ENCODE measurements around the gene FBXL5. TPM values are rescaled to one million over a fixed set of nuclear protein-coding genes. Genes with fewer than 3 reads are reported as not detected.

FBXL5 gene
- total RNA-seq, 1 experiment from 2014 or later = 59.7 TPM

- TF ChIP-seq EZH2 (IDR thresholded peaks at IDR 0.05; ENCODE audit: borderline replicate concordance, low read depth, low read length, poor library complexity, severe bottlenecking) = no peak
- TF ChIP-seq, protein P1, sequence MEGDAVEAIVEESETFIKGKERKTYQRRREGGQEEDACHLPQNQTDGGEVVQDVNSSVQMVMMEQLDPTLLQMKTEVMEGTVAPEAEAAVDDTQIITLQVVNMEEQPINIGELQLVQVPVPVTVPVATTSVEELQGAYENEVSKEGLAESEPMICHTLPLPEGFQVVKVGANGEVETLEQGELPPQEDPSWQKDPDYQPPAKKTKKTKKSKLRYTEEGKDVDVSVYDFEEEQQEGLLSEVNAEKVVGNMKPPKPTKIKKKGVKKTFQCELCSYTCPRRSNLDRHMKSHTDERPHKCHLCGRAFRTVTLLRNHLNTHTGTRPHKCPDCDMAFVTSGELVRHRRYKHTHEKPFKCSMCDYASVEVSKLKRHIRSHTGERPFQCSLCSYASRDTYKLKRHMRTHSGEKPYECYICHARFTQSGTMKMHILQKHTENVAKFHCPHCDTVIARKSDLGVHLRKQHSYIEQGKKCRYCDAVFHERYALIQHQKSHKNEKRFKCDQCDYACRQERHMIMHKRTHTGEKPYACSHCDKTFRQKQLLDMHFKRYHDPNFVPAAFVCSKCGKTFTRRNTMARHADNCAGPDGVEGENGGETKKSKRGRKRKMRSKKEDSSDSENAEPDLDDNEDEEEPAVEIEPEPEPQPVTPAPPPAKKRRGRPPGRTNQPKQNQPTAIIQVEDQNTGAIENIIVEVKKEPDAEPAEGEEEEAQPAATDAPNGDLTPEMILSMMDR (conservative IDR thresholded peaks at IDR 0.05; ENCODE audit: low read depth, low read length) = no peak
- Histone ChIP-seq H3K27me3 (replicated peaks; ENCODE audit: insufficient read depth, low read depth, low read length, poor library complexity) (no peaks in the 10 kb centered on the region), H3K4me3 (ENCODE audit: low read depth, low read length, poor library complexity, severe bottlenecking) (no peak overlapping the region), H3K27ac (ENCODE audit: low read depth, low read length, poor library complexity, severe bottlenecking) (no peak overlapping the region), H3K9me3 (ENCODE audit: low read depth, low read length, poor library complexity, severe bottlenecking) (no peaks in the 10 kb centered on the region), H3K4me1 (ENCODE audit: insufficient read depth, low read length, poor library complexity, severe bottlenecking) (no peaks in the 10 kb centered on the region), H3K36me3 (ENCODE audit: insufficient read depth, low read length, poor library complexity, severe bottlenecking) (peaks cover 33% of the 10 kb centered on the region)
- intact Hi-C loops (cut with micrococcal nuclease; ENCODE audit: unreplicated experiment) = no loop called here
- POLR2A ChIA-PET (ENCODE audit: low non-redundant PET) = no interaction called here
- BruUV-seq (replicated peaks) = no TSS peak
- DNase-seq (ENCODE audit: low spot score) = no peak
- CTCF ChIA-PET = no interaction called here
These were observed 53.3 kb downstream of the FBXL5 start for GRCh38 chr4:15601862-15602261.

DNA sequence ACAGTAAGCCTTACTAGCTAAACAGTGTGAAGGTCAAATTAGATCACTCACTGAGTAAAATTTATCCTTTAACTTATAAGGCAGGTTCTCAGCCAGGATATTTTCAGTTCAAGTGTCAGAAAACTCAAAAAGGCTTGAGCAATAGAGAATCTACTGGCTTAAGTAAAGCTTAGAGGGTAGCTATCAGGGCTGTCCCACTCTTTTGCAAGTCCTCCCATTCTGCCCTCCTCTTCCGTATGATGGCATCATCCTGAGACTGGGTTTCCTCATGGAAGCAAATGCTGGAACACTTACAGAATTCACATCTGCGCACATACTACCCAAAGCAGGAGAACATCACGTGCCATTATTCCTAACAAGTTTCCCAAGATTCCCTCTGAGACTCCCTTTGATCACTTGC, 55.0 kb downstream of the FBXL5 start:
- intact Hi-C loops (cut with micrococcal nuclease; ENCODE audit: unreplicated experiment) = no loop called here
- Histone ChIP-seq H3K4me3 (ENCODE audit: low read depth, low read length, poor library complexity, severe bottlenecking) (no peak overlapping the region), H3K36me3 (ENCODE audit: insufficient read depth, low read length, poor library complexity, severe bottlenecking) (peaks cover 33% of the 10 kb centered on the region), H3K4me1 (ENCODE audit: insufficient read depth, low read length, poor library complexity, severe bottlenecking) (no peaks in the 10 kb centered on the region), H3K27me3 (replicated peaks; ENCODE audit: insufficient read depth, low read depth, low read length, poor library complexity) (no peaks in the 10 kb centered on the region), H3K9me3 (ENCODE audit: low read depth, low read length, poor library complexity, severe bottlenecking) (no peaks in the 10 kb centered on the region), H3K27ac (ENCODE audit: low read depth, low read length, poor library complexity, severe bottlenecking) (no peak overlapping the region)
- ChIA-PET POLR2A (ENCODE audit: low non-redundant PET) (no interaction called here), CTCF (no interaction called here)
- no peak for TF ChIP-seq EZH2 (IDR thresholded peaks at IDR 0.05; ENCODE audit: borderline replicate concordance, low read depth, low read length, poor library complexity, severe bottlenecking)
- TF ChIP-seq, protein P1 (conservative IDR thresholded peaks at IDR 0.05; ENCODE audit: low read depth, low read length) = no peak
- BruUV-seq (replicated peaks) = no TSS peak
- no peak for DNase-seq (ENCODE audit: low spot score)

DNA sequence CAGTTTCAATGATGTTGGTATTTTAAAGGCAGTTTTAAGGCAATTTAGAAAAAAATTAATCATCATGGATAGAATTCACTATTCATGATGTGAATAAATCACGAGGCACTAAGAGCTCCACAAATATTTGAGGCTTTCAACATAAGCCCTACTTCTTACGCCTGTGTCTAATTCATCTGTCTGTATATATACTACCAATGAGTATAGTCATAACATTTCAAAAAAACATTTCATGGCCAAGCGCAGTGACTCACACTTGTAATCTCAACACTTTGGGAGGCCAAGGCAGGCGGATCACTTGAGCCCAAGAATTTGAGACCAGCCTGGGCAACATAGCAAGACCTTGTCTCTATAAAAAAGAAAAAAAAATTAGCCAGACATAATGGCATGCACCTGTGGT, 56.5 kb downstream of the FBXL5 start:
- POLR2A ChIA-PET (ENCODE audit: low non-redundant PET) = no interaction called here
- Histone ChIP-seq H3K27me3 (replicated peaks; ENCODE audit: insufficient read depth, low read depth, low read length, poor library complexity) (no peaks in the 10 kb centered on the region), H3K9me3 (ENCODE audit: low read depth, low read length, poor library complexity, severe bottlenecking) (no peaks in the 10 kb centered on the region), H3K27ac (ENCODE audit: low read depth, low read length, poor library complexity, severe bottlenecking) (no peak overlapping the region), H3K4me1 (ENCODE audit: insufficient read depth, low read length, poor library complexity, severe bottlenecking) (no peaks in the 10 kb centered on the region), H3K4me3 (ENCODE audit: low read depth, low read length, poor library complexity, severe bottlenecking) (no peak overlapping the region), H3K36me3 (ENCODE audit: insufficient read depth, low read length, poor library complexity, severe bottlenecking) (peaks cover 19% of the 10 kb centered on the region)
- intact Hi-C loops (cut with micrococcal nuclease; ENCODE audit: unreplicated experiment) = no loop called here
- CTCF ChIA-PET = no interaction called here
- no peak for TF ChIP-seq EZH2 (IDR thresholded peaks at IDR 0.05; ENCODE audit: borderline replicate concordance, low read depth, low read length, poor library complexity, severe bottlenecking)
- TF ChIP-seq, protein P1 (conservative IDR thresholded peaks at IDR 0.05; ENCODE audit: low read depth, low read length) = no peak
- no peak for DNase-seq (ENCODE audit: low spot score)
- BruUV-seq (replicated peaks) = no TSS peak
